ENCODE results near the gene RFNG.

RFNG gene

GRCh38 chr17:82082456-82082855 lies 30.8 kb upstream of the RFNG start:
- no peak overlapping the region for H3K4me3 ChIP-seq (ENCODE audit: low read depth, low read length)
- TF ChIP-seq CTCF (IDR thresholded peaks at IDR 0.05; ENCODE audit: low read depth, low read length): no peak

- TF ChIP-seq CTCF (IDR thresholded peaks at IDR 0.05; ENCODE audit: low read depth, low read length): no peak
Measured at GRCh38 chr17:82081966-82082365, 30.4 kb upstream of the RFNG start.

GRCh38 chr17:82081546-82081945 lies 29.9 kb upstream of the RFNG start:
- no peak for TF ChIP-seq CTCF (IDR thresholded peaks at IDR 0.05; ENCODE audit: low read depth, low read length)
- H3K4me3 ChIP-seq (ENCODE audit: low read depth, low read length): no peak overlapping the region

More at GRCh38 chr17:82081966-82082365, 30.4 kb upstream of the RFNG start:
- H3K4me3 ChIP-seq (ENCODE audit: low read depth, low read length): no peak overlapping the region

- TF ChIP-seq CTCF (IDR thresholded peaks at IDR 0.05; ENCODE audit: low read depth, low read length): no peak
Measured at GRCh38 chr17:82080789-82081464, 29.3 kb upstream of the RFNG start.

GRCh38 chr17:82080048-82080788 lies 28.6 kb upstream of the RFNG start:
- no peak overlapping the region for H3K4me3 ChIP-seq (ENCODE audit: low read depth, low read length)
- no peak for TF ChIP-seq CTCF (IDR thresholded peaks at IDR 0.05; ENCODE audit: low read depth, low read length)

More at GRCh38 chr17:82080789-82081464, 29.3 kb upstream of the RFNG start:
- H3K4me3 ChIP-seq (ENCODE audit: low read depth, low read length): no peak overlapping the region

- H3K4me3 ChIP-seq (ENCODE audit: low read depth, low read length): no peak overlapping the region
- TF ChIP-seq CTCF (IDR thresholded peaks at IDR 0.05; ENCODE audit: low read depth, low read length): no peak
Measured at GRCh38 chr17:82079001-82079677, 27.5 kb upstream of the RFNG start.

- no peak for TF ChIP-seq CTCF (IDR thresholded peaks at IDR 0.05; ENCODE audit: low read depth, low read length)
- no peak overlapping the region for H3K4me3 ChIP-seq (ENCODE audit: low read depth, low read length)
Measured at GRCh38 chr17:82078433-82078832, 26.8 kb upstream of the RFNG start.
